GM15510 (cell line): ENCODE measurements around the gene CFI.

Experiments used
- POLR2A ChIP-seq: IDR thresholded peaks from 3 replicates; pipeline ENCODE4 v1.6.1; 2011; ENCODE audit warnings: borderline replicate concordance; ENCODE audit not compliant: insufficient read length; ENCODE audit errors: extremely low read depth

CFI gene

DNA sequence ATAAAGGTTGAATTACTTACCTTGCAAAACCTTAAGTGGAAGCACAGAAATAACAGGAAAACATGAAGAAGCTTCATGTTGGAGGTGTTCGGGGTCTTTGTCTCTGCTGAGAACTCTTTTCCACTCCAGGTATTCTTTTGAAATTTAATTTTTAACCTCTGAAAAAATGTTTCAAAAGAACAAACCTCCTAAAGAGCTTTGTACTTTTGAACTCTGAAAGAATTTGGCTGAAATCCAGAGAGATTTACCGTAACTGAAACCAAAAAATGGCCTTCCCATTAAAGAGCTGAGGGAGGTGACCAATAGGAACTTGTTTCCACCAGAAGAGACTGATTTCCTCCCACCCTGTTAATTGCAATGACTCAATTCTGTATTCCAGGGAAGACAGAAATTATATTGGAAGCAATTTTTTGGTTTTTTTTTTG lies at the start of gene CFI:
Gene CFI, minus strand, starts transcription at position 105 of the 425 bp plus-strand sequence. Its CDS starts 28 bp downstream, at position 77.
- TF ChIP-seq POLR2A, result no peak

DNA sequence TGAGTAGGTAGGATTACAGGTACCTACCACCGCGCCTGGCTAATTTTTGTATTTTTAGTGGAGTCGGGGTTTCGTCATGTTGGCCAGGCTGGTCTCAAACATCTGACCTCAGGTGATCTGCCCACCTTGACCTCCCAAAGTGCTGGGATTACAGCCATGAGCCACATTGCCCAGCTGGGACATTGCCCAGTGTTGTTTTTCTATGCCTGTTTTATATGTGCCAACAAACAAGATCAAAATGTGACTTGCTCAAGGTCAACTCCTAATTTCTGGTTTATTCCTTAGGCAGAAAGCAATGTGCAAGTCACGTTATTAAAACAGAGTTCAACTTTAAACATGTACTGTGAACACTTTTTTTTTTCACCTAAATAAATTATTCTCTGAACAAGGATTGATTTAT lies 48.8 kb upstream of the CFI start:
- TF ChIP-seq POLR2A, result no peak

- no peak for TF ChIP-seq POLR2A
Observed at GRCh38 chr4:109848501-109848900, 46.7 kb upstream of the CFI start.

GRCh38 chr4:109847896-109848442 lies 46.2 kb upstream of the CFI start, which contains the start of gene LRIT3:
Gene LRIT3, plus strand, starts transcription at chr4:109848107. Its CDS starts 95 bp downstream, at chr4:109848202.
- no peak for TF ChIP-seq POLR2A

DNA sequence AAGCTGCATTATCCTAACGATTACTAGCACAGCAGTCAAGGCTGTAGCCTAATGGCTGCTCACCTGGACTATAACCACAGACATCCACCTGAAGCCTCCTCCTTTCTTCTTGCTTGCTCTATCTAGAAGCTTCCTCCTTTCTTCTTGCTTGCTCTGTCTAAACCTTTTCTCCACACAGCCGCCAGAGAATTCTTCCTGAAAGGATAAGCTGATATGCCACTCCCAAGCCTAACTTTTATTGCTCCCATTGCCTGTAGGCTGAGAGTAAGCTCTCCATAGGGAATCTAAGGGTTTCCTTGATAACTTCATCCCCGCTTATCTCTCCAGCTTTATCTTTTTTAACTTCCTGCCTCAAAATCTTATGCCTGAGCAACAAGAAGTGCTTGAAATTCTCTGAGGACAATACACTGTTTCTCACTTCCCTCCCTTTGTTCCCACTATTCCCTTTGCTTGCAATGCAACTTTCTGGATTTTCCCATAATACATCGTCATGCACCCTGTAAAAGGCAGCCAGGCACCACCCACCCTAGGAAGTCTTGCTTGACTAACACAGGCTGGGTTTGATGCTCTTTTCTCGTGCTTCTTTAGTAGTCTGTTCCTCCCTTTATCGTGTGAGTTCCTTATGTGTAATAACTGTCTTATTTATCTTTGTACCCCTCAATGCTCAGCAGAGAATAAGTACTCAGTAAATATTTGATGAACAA lies 44.7 kb upstream of the CFI start:
- no peak for TF ChIP-seq POLR2A

GRCh38 chr4:109836985-109837384 lies 35.2 kb upstream of the CFI start:
- no peak for TF ChIP-seq POLR2A

DNA sequence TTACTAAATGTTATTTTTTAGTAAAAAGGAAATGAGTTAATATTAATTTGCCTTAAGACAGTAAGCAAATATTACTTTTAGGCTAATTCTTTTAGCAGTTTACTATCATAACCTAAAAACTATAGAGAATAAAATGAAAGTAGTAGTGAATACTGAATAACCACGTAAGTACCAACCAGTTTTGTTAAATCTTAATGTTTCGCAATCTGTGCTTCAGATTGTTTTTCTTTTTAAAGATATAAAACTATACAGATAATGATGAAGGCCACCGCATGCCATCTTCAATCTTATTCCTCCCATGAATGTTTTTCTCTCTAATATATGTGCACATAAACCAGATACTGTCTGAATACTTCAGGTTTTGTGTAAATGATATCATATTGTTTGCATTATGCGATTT lies 32.0 kb upstream of the CFI start:
- no peak for TF ChIP-seq POLR2A

GRCh38 chr4:109827672-109828071 lies 25.9 kb upstream of the CFI start, which contains the start of gene RRH:
Gene RRH, plus strand, starts transcription at chr4:109827972. Its CDS starts 56 bp downstream, at chr4:109828028.
- no peak for TF ChIP-seq POLR2A

- TF ChIP-seq POLR2A, result no peak
Observed at GRCh38 chr4:109826719-109827118, 24.9 kb upstream of the CFI start.

- no peak for TF ChIP-seq POLR2A
Observed at GRCh38 chr4:109821185-109821584, 19.4 kb upstream of the CFI start.

DNA sequence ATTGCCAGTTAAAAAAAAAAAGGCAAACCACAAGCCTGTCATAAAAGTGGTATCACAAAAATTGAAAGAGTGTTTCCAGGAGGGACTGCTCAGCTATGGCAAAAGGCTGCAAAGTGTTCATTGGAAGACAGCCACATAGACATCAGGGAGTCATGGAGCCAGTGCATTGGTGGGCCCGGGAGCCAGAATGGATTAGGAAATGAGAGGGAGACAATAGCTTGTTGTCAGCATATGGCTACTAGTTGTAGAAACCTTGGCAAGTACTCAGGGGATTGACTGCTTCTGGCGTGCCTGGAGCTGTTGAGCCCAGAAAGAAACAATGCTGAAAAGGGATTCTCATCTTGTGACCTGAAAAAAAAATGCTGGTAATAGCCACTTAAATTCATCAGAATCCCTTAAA lies 18.8 kb upstream of the CFI start:
- no peak for TF ChIP-seq POLR2A

DNA sequence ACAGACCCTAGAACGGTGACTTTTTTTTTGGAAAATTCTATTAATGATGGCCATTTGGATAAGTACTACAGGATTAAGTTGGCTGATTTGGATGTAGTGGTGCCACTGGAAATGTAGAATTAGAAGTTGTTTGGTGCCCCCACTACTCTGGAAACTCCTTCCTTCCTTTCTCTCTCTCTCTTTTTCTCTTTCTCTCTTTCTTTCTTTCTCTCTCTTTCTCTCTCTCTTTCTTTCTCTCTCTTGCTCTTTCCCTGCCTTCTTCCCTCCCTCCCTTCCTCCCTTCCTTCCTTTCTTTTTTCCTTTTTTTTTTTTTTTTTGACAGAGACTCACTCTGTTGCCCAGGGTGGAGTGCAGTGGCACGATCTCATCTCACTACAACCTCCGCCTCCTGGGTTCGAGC lies 16.5 kb upstream of the CFI start:
- TF ChIP-seq POLR2A, result no peak

DNA sequence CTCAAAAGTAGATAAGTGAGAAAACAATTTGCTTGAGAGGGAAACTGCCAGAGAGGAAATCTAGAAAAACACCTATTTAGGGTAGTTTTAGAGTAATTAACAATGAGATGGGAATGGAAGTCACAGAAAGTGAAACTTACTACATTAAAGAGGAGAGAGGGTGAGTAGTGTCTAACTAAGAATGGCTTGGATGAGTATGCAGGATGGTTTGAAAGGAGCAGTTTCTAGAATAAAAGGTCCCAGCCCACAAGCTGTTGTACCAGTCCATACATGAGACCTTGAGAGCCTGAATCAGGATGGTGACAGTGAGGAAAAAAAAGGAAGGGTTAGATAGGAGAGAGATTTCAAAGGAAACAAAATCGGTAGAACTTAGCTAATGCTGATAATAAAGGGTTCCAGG lies 15.1 kb upstream of the CFI start:
- TF ChIP-seq POLR2A, result no peak

GRCh38 chr4:109816082-109816442 lies 14.3 kb upstream of the CFI start:
- no peak for TF ChIP-seq POLR2A

- TF ChIP-seq POLR2A, result peak; percentile 55
Observed at GRCh38 chr4:109815151-109816081, 13.6 kb upstream of the CFI start, which contains the start of gene GAR1. Gene GAR1, plus strand, starts transcription at chr4:109815762. Its CDS starts 403 bp downstream, at chr4:109816165.
